SU-DHL-6 (cell line): ENCODE results near the gene GRIFIN.

Experiments used
- H2AFZ ChIP-seq: fragments of 200-600 bp; sonication (generic); 2 replicates; pipeline ENCODE4 v1.6.1; 2014; ENCODE audit warnings: low read depth, mild to moderate bottlenecking, moderate library complexity, mixed read lengths, antibody characterized with exemption, low read length; ENCODE audit not compliant: severe bottlenecking
- H3F3A ChIP-seq: fragments of 200-600 bp; shearing (Covaris generic); 2 replicates; pipeline ENCODE4 v1.6.0; 2016; ENCODE audit warnings: antibody characterized with exemption, mild to moderate bottlenecking; ENCODE audit not compliant: insufficient read depth
- H3K27ac ChIP-seq: fragments of 200-600 bp; sonication (generic); 2 replicates; pipeline ENCODE4 v1.5.1; 2016; ENCODE audit warnings: low read depth, mild to moderate bottlenecking, low read length, moderate library complexity, mixed read lengths
- H3K27me3 ChIP-seq: fragments of 200-600 bp; sonication (generic), shearing (Covaris generic); 2 replicates; pipeline ENCODE4 v1.6.0; 2014; ENCODE audit warnings: mild to moderate bottlenecking, low read length
- H3K36me3 ChIP-seq: fragments of 200-600 bp; sonication (generic); 2 replicates; pipeline ENCODE4 v1.6.1; 2014; ENCODE audit warnings: mild to moderate bottlenecking, low read length, mixed read lengths
- H3K4me2 ChIP-seq: fragments of 300-600, 200-600 bp; shearing (Covaris generic), sonication (generic); 2 replicates; pipeline ENCODE4 v1.6.0; 2014; ENCODE audit warnings: low read length, low read depth, mild to moderate bottlenecking; ENCODE audit not compliant: poor library complexity, severe bottlenecking
- H3K4me3 ChIP-seq: fragments of 200-600 bp; sonication (generic); 2 replicates; pipeline ENCODE4 v1.5.1; 2014; ENCODE audit warnings: antibody characterized with exemption, low read length, mild to moderate bottlenecking, mixed read lengths; ENCODE audit not compliant: insufficient read depth, poor library complexity, severe bottlenecking
- H3K79me2 ChIP-seq: fragments of 200-600 bp; sonication (generic); 2 replicates; pipeline ENCODE4 v1.6.1; 2014; ENCODE audit warnings: mild to moderate bottlenecking, low read length, moderate library complexity; ENCODE audit not compliant: insufficient read depth
- H3K9ac ChIP-seq: fragments of 200-600 bp; sonication (generic); 2 replicates; pipeline ENCODE4 v1.7.0; 2014; ENCODE audit warnings: mild to moderate bottlenecking, low read length
- H3K9me2 ChIP-seq: fragments of 200-600 bp; sonication (generic); replicated peaks from 2 replicates; pipeline ENCODE4 v1.6.1; 2014; ENCODE audit warnings: low read length; ENCODE audit not compliant: insufficient read depth
- H3K9me3 ChIP-seq: fragments of 200-600 bp; sonication (generic); 2 replicates; pipeline ENCODE4 v1.6.1; 2014; ENCODE audit warnings: low read length, mixed read lengths; ENCODE audit not compliant: insufficient read depth
- H4K20me1 ChIP-seq: fragments of 200-600 bp; sonication (generic); 2 replicates; pipeline ENCODE4 v1.6.1; 2014; ENCODE audit warnings: low read depth, mild to moderate bottlenecking, antibody characterized with exemption, low read length, moderate library complexity, mixed read lengths
- CTCF ChIP-seq: fragments of 200-600 bp; sonication (generic); IDR thresholded peaks from one replicate; pipeline ENCODE4 v1.5.1; 2017; ENCODE audit warnings: antibody characterized with exemption, mild to moderate bottlenecking, low read length, moderate library complexity; ENCODE audit not compliant: insufficient read depth, poor library complexity, severe bottlenecking
- EZH2phosphoT487 ChIP-seq: fragments of 200-600 bp; sonication (generic), shearing (Covaris generic); conservative IDR thresholded peaks from 2 replicates; pipeline ENCODE4 v1.6.1; 2018; ENCODE audit warnings: mild to moderate bottlenecking, antibody characterized with exemption, low read length, moderate library complexity, mixed read lengths

The GRIFIN gene

GRCh38 chr7:2432910-2433712, 43.1 kb downstream of the GRIFIN start:
- Histone ChIP-seq H3K9me3 (no peaks in the 10 kb centered on the region), H3K36me3 (no peaks in the 10 kb centered on the region), H3K9ac (no peak overlapping the region), H4K20me1 (0 out of 2 replicates have a peak, but pooled peaks cover 4% of the 10 kb centered on the region), H3F3A (0 out of 2 replicates have a peak, but pooled peaks cover 3% of the 10 kb centered on the region), H3K9me2 (no peaks in the 10 kb centered on the region), H3K79me2 (no peaks in the 10 kb centered on the region), H2AFZ (no peak overlapping the region), H3K4me3 (no peak overlapping the region), H3K27me3 (no peaks in the 10 kb centered on the region), H3K27ac (no peak overlapping the region), H3K4me2 (no peak overlapping the region)
- no peak for TF ChIP-seq EZH2phosphoT487
- TF ChIP-seq CTCF, result no peak

GRCh38 chr7:2431260-2431867, 44.8 kb downstream of the GRIFIN start:
- Histone ChIP-seq H3K36me3 (no peaks in the 10 kb centered on the region), H3K9me2 (no peaks in the 10 kb centered on the region), H3F3A (0 out of 2 replicates have a peak, but pooled peaks cover 3% of the 10 kb centered on the region), H3K9me3 (no peaks in the 10 kb centered on the region), H2AFZ (no peak overlapping the region), H4K20me1 (0 out of 2 replicates have a peak, but pooled peaks cover 4% of the 10 kb centered on the region), H3K27me3 (no peaks in the 10 kb centered on the region), H3K4me3 (no peak overlapping the region), H3K9ac (no peak overlapping the region), H3K27ac (no peak overlapping the region), H3K4me2 (no peak overlapping the region), H3K79me2 (no peaks in the 10 kb centered on the region)
- TF ChIP-seq EZH2phosphoT487 (no peak), CTCF (peak; percentile 71)

GRCh38 chr7:2425749-2426148, 50.4 kb downstream of the GRIFIN start:
- Histone ChIP-seq H2AFZ (no peak overlapping the region), H3K9me3 (no peaks in the 10 kb centered on the region), H3K4me3 (no peak overlapping the region), H3K9me2 (no peaks in the 10 kb centered on the region), H3K36me3 (no peaks in the 10 kb centered on the region), H3K79me2 (no peaks in the 10 kb centered on the region), H3K27ac (no peak overlapping the region), H3K4me2 (no peak overlapping the region), H3K9ac (no peak overlapping the region), H3F3A (0 out of 2 replicates have a peak, but pooled peaks cover 3% of the 10 kb centered on the region), H3K27me3 (no peaks in the 10 kb centered on the region), H4K20me1 (0 out of 2 replicates have a peak, but pooled peaks cover 4% of the 10 kb centered on the region)
- TF ChIP-seq EZH2phosphoT487, result no peak
